GM18873 (cell line): ENCODE results near the gene SLC11A2.
A peak's percentile ranks its signal among the peaks of the same experiment; 100 is the strongest.
"Not testable (repeated sequence)": the region's sequence is repeated elsewhere in the genome, so short reads cannot be mapped to it uniquely, and the experiment has no call there.

ENCODE experiments used
- ATAC-seq: cut with Tn5 transposase; IDR thresholded peaks from one replicate; pipeline ENCODE4 v1.9.1; 2021; ENCODE audit warnings: mild to moderate bottlenecking, moderate library complexity, moderate number of reproducible peaks; ENCODE audit not compliant: unreplicated experiment, low FRiP score

Gene SLC11A2

DNA sequence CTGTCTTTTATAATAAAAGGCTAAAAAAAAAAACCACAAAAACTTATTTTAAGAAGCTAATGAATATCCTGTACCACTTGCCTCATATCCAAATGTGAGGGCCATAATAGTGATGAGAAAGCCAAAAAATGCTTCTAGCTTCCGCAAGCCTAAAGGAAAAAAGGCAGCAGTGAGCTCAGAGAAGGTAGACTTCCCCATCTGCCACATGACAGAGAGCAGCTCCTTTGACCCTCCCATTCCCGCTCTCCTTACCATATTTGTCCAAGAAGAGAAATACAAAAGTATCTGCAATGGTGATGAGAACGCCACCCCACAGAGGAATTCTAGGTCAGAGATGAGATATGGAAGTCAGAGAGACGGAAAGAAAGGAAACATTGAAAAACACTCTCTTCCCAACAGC is 27.1 kb downstream of the SLC11A2 start:
- no peak for ATAC-seq

DNA sequence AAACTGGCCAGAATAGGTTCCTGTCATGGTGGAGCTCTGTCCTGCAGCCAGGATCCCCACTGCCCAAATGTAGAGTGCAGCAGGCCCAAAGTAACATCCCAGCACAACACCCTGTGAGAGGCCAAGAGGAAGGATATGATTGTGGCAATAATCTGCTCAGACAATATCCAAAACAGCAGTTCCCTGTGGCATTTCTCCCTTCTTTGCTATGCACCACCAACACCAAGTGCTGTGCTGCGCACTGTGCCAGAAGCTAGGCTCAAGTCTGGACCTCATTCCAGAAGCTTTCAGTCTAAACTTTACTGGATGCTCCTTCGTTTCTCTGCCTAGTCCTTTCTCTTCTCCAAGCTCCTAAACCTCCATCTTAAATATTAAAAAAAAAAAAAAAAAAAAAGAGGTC is 33.4 kb downstream of the SLC11A2 start:
- no peak for ATAC-seq

DNA sequence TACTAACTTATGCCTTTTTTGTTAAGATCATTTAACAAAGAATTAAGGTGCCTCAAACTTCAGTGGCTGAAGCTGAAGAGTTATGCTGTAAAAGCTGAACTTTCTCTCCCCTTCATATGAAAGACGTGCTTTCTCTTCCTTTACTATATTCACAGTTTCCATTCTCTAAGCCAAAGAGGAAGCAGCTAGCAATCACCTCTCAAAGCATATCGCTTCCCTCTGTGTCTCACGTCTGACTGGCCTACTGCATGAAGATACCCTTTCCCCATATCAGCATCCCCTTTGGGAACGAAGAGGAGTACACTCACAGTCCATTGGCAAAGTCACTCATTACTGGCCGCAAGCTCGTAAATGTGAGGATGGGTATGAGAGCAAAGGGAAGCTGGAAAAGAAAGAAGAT is 34.9 kb downstream of the SLC11A2 start:
- no peak for ATAC-seq

DNA sequence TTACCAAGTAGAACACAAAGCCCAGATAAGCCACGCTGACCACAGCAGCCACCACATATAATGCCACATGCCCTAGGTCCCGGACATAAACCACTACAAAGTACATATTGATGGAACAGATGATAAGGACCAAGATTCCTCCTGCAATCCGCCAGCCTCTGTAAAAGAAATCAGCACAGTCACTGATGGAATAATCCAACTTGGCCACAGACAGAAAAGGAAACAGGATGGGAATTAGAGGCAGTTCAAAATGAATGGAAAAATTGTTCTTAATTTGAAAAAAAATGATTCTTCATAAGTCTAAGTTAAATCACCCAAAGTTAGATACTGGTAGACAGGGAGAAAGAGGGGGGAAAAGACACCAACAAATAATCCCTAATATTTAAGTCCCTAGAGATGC is 35.4 kb downstream of the SLC11A2 start:
- no peak for ATAC-seq

DNA sequence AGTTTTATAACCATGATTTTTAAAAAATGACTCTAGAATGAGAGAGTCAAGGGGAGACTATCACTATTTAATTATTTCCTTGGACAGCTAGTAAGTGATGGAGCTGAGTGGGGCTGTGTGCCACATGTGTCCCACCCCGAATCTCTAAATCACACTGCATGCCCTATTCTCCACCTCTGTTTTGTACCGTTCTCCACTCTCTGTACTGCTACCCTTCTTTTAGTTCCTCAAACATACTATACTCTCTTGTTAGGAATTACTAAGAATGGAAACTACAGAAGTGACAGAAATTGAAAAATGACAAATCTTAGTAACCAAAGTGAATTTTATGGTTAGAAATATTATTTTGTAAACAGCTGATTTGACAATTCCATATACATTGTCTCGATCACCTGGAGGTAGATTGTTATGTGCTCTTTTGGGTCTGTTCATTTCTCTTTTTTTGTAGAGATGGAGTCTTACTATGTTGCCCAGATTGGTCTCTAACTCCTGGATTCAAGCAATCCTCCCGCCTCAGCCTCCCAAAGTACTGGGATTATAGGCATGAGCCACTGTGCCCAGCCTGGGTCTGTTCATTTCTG is 35.9 kb downstream of the SLC11A2 start:
- ATAC-seq = no peak

DNA sequence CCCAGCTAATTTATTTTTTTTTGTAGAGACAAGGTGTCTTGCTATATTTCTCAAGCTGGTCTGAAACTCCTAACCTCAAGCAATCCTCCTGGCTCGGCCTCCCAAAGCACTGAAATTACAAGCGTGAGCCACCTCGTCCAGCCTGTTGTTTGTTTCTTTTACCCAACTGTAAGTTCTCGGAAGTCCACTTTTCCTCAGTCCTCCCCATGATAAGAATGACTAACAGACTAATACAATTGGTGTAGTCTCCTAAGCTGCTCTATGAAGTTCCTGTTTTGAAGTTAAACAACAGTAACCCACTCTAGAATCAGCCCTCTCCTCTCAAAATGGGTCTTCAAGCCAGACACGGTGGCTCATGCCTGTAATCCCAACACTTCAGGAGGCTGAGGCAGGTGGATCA is 37.3 kb downstream of the SLC11A2 start:
- no peak for ATAC-seq

DNA sequence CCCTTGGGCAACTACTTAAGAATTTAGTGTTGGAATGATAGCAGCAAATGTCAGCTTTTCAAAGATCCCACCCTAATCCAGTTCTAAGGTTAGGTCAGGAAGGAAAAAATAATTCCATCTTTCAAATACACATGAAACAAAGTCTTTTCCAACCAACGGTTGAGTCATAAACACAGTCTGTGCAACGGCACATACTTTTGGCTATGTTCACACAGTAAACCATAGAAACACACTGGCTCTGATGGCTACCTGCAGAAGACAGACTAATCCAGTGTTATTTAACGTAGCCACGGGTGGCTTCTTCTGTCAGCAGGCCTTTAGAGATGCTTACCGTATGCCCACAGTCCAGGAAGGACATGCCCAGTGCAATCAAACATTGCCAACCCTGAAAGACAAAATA is 38.1 kb downstream of the SLC11A2 start:
- no peak for ATAC-seq

DNA sequence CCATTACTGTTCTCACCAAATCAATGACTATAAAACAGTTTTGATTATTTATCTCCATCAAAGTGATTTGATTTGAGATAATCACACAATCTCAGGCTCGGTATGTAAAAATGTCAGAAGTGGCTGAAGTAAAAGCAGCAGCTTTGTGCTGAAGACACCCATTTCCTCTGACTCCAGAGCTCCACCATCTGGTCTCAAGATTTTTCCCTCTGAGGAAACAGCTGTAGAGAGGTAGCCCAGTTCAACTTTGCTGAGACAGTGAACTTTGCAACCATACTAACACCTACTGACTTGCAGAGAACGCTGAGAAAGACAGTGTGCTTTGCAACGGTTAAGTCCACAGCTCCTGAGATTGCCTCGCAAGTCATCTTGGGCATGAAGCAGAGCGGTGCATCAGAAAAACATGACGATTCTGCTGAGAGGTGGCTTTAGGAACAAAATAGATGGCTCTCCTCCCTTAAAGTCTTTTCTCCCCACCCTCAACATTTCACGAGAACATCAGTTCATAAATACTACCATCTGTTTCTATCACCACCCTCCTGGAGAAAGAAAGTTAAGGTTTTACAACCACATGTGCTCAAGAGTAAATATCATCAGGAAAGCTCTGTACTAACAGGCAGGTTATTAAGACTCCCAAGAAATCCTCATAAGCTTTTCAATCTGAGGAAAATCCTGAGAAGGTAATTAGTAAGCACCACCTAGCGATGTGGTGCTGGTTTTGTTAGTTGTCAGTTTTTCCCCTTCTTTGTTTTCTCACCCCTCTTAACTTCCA is 39.0 kb downstream of the SLC11A2 start:
- ATAC-seq = no peak

DNA sequence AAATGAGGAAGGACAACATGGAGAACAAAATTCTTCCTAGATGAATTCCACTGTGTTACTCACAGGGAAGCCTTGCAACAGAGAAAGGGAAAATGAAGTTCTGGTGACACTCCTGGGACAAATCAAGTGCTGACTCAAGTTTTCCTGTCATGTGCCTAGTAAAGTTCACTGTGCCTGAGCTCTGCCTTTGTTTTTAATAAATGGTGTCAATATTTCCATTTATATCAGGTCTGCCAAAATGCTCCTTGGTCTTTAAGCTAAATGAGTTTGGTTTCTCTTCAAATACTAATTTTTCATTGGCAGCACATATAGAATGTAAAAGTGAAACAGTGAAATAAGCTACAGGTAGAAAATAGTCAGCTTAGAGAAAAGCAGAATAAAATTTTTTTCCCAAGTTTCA is 40.9 kb downstream of the SLC11A2 start:
- ATAC-seq = no peak

DNA sequence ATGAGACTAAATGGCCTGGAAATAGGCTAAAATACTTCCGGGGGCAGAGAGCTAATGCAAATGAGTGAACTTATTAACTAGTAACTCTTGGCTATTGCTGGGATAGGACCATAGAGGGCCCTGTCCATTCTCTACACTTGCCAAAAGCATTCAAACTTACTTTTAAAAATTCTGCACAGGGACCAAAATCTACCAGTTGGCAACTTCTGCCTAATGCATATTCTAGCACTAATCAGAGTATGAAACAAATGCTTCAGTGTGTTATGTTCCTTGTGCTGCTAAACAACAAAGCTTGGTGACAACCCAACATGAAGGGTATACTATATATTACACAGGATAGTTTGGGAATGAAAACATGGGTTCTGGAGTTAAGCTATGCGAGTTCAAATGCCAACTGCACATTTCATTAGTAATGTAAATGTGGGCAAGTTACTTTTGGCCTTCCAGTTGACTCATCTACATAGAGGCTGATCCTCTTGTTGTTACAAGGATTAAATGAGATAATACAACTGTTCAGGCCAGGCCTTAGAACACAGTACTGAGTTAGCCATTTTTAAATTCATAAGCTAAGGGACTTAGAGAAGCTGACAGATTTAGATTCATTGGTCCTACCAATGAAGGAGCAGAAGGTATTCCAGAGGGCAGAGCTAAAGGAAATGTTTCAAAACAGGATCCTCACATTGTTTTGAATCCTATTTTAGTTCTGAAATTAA is 41.4 kb downstream of the SLC11A2 start:
- no peak for ATAC-seq

DNA sequence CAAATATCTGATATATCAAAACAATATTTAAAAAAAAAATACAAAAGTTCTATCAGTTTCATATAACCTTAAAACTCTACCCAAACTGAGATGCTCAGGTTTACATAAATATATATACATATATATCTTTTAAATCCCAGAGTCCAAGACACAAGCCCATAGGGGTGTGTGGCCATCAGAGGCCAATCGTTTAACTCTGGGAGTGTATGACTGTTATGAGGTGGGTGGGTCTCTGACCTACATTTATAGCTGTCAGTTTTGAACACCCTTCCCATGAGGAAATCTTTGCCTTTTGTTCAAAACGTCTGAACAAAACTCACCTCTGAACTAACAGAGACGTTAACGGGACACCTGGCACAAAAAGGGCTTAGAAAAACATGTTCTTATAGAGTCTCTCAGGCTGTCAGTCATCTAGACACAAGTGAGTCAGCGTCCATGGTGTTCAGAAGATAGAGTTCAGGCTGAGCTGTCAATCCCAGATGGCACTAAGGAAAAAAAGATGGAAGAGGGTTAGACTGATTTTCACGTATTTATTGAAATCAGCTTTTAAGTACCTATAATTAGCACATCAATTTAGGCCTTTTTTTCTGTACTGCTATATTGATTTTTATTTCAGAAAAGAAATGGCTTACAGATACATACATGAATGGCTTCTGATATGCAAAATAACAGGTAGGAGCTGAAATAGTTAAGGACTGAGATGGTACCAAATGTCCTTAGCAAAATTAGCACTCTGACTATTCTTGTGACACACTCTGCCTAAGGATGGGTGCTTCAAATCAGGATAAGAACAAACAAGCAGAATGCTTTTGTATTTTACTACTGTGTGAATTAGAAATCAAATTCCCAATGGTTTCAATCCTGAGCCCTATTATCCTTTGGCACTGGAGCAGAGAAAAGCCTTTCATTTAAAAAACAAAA is 44.6 kb downstream of the SLC11A2 start:
- ATAC-seq = no peak

DNA sequence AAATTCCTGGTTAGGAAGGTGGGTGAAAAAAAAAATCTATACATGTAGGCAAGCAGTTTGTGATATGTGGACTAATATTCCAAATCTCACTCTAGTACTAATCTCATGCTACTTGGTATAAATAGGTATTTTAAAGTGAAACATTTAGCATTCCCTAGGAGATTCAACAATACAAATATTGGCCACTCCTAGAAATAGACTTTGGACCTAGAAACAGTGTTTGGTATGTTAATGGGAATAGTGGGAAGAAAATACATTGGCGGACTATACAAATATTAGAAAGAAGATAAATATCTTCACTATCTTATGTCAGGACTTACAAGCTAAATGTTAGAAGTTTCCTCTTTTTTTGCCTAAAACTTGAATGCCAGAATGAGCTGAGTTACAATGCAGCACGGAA is 45.6 kb downstream of the SLC11A2 start:
- no peak for ATAC-seq

DNA sequence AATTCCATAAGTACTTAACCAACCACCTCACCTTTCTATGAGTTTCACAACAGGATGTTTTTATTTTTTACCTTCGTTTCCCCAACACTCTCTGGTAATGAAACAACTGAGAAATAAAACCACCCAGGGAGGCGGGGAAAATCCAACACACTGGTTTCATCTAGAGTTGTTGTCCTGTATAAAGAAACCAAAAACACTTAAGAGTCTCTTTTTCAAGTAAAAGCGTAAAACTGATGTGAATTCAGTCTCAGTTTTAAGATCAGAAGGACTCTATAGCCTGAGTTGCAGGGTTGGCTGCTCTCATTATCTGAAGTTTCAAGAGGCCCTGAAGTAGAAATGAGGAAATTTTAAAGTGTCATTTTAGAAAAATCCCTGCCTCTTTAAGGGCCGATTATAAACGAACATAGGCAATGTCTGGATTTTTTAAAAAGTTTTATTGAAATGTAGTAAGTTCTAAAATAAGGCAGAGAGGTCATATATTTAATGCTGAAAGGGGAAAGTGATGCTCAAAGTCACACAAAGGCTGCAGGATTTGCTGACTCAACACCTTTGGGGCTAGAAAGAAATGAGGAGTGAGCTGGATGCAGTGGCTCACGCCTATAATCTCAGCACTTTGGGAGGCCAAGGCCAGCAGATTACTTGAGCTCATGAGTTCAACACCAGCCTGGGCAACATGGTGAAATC is 46.7 kb downstream of the SLC11A2 start:
- peak; percentile 69 for ATAC-seq

DNA sequence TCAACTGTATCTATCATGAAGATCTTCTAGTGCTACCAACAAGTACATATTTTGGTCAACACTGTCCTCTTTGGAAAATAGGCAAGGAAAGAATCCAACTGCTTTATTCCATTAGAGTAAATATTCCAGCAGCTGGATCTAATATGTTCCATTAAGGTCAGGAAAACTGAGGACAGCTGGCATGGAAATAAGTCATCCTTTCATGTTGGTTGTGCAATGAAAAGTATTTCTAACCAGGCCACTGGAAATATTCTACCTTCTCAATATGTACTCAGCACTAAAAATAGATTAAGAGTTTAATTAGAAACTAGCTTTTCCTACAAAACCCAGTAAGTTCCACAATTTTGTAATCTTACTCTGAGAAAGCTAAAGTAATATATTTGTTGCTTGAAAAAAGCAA is 54.2 kb downstream of the SLC11A2 start:
- no peak for ATAC-seq

DNA sequence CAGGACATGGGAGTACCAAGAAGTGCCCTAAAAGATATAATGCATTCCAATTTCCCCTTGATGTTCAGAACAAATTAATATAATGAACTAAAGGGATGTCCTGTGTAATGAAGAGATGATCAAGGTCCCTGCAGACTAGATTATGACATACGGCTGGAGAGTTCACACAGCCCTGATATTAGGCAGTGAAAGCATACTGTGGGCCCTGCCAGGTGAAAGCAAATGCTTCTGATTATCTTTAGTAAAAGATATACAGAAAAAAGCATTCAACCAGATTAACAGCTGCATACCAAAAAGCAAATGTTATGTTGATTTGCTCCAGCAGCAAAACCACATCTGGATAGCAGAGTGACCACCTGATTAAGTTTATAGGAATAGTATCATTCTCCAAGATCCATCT is 61.8 kb downstream of the SLC11A2 start:
- ATAC-seq = no peak

DNA sequence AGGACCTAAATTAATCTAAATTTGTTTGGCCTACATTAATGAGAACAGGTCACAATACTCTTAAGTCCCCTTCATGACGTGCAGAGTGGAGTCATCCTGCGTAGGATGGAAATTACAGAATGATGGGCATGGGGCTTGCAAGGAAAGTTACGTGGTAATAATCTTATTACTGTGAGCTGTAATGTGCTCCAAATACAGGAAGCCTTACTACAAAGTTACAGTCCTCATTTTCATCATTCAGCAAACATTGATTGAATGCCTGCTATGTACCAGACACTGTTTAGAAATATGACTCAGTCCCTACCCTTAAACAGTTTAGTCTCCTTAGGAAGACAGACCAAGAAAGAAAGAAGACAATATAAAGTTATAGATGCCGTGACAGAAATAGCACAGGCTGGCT is 64.5 kb downstream of the SLC11A2 start:
- no peak for ATAC-seq

DNA sequence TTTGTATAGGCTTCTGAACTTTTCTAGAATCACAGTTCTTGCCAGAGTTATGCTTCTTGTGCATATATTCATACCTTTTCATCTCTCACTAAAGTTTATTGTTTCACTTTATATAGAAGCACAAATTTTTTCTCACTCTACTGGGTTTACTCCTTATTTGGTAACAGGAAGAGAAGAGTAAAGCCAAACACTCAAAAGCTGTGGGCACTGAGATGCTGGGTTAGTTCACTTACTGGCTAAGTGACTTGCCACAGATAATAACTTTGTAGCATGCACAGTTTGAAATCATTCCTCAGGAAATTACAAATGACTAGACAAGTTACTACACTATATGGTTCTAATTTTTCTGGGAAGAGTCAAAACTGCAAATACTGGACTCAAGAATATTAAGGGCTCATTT is 66.1 kb downstream of the SLC11A2 start:
- no peak for ATAC-seq

DNA sequence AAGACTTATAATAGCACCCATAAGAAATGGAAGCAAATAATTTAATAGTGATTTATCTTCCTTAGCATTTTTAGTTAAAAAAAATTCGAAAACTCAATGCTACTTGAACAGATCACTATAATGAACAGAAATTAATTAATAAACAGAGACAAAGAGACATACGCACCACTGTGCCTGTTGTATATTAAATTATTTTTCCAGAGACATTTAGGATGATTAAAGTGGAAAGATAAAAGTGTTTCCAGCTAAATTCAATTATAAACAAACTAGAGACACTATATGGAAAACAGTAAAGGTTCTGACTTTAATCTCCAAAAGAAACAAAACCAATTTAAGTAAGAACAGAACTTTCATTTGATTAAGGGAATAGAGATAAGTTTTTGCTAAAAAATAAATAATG is 70.5 kb downstream of the SLC11A2 start:
- ATAC-seq = no peak

DNA sequence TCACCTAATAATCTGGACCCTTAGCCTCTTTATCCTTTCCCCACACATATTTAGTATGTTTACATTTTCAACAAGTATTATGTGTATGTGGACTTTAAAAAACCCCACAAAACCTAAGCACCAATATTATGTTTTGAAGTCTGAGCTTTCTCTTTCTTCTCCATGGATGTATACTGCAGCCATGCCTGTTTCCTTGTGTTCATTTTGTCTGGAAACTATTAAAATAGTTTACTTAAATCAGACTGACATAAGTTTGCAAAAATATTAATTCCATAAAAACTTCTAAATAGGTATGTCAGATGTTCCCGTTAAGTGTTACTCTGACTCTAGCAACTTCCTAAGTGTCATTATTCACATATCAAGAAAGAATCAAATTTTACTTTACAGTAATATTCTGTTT is 70.9 kb downstream of the SLC11A2 start:
- ATAC-seq = no peak

DNA sequence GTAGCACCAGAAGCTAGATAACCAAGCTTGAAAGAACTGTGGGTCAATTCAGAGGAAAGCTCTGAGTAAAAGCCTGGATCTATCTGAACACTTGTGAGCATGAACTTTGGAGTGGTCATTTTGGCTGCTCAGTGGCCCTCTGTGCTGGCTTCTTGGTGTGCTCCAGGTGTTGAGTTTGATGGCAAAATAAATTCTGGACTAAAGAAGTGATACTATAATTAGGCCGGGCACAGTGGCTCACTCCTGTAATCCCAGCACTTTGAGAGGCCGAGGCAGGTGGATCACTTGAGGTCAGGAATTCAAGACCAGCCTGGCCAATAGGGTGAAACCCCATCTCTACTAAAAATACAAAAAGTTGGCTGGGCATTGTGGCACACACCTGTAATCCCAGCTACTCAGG is 71.4 kb downstream of the SLC11A2 start:
- not testable (repeated sequence) for ATAC-seq
